ENCODE measurements around the gene CUL2. TPM values are rescaled to one million over a fixed set of nuclear protein-coding genes. Genes with fewer than 3 reads are reported as not detected.
A peak's percentile ranks its signal among the peaks of the same experiment; 100 is the strongest.

The CUL2 gene
- total and polyA plus RNA-seq, 8 donors = 2.3 to 31.9 (median 9.2) TPM

DNA sequence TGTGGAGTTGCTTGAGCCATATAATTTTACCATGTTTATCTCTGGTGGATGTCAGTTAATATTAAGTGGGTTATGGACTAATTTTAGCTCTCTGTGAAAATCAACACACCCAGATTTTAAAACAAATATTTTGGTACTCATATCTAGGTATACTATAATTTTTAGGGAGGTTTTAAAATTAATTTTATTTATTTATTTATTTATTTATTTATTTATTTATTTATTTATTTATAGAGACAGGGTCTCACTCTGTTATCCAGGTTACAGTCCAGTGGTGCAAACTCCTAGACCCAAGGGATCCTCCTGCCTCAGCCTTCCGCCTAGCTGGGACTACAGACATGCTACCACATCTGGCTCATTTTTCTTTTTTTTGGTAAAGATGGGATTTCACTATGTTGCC lies 29.2 kb upstream of the CUL2 start:
- no peaks in the 10 kb centered on the region for H3K4me1 ChIP-seq
- no peaks in the 10 kb centered on the region for H3K27me3 ChIP-seq
- no peaks in the 10 kb centered on the region for H3K9me3 ChIP-seq
- intact Hi-C loops (cut with DNase I; ENCODE audit: low total_unique reads) = no loop called here
- TF ChIP-seq, protein P1, sequence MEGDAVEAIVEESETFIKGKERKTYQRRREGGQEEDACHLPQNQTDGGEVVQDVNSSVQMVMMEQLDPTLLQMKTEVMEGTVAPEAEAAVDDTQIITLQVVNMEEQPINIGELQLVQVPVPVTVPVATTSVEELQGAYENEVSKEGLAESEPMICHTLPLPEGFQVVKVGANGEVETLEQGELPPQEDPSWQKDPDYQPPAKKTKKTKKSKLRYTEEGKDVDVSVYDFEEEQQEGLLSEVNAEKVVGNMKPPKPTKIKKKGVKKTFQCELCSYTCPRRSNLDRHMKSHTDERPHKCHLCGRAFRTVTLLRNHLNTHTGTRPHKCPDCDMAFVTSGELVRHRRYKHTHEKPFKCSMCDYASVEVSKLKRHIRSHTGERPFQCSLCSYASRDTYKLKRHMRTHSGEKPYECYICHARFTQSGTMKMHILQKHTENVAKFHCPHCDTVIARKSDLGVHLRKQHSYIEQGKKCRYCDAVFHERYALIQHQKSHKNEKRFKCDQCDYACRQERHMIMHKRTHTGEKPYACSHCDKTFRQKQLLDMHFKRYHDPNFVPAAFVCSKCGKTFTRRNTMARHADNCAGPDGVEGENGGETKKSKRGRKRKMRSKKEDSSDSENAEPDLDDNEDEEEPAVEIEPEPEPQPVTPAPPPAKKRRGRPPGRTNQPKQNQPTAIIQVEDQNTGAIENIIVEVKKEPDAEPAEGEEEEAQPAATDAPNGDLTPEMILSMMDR (IDR thresholded peaks at IDR 0.05) = no peak
- 93 to 100% (median 95%) methylated on average over 1 of the region's 1 CpG for WGBS, 5 donors
- DNase-seq = no peak
- H3K36me3 ChIP-seq = no peaks in the 10 kb centered on the region
- H3K4me3 ChIP-seq = no peak overlapping the region
- no peak overlapping the region for H3K27ac ChIP-seq

DNA sequence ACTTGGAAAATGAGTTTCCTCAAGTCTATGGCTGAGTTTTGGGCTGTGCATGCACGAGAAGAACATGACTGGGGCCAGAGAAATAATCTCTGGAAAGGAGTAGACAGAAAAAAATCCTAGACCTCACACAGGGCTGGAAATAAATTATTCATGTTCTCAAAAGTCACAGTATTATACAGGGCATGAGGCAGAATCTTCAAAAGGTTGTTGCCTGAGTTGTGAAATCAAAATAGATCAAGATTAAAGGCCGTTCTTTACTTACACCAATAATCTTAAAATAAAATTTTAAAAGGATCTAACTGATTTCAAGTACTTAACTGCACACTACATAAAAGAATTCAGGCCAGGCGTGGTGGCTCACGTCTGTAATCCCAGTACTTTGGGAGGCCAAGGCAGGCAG lies 22.4 kb upstream of the CUL2 start:
- TF ChIP-seq, protein P1 (IDR thresholded peaks at IDR 0.05) = no peak
- no peak for TF ChIP-seq EP300 (IDR thresholded peaks at IDR 0.05)
- no peak for TF ChIP-seq POLR2AphosphoS5 (IDR thresholded peaks at IDR 0.05)
- no peak for TF ChIP-seq POLR2A (IDR thresholded peaks at IDR 0.05)
- Histone ChIP-seq H3K27ac (no peak overlapping the region), H3K4me3 (no peak overlapping the region), H3K36me3 (no peaks in the 10 kb centered on the region), H3K27me3 (no peaks in the 10 kb centered on the region), H3K4me1 (no peaks in the 10 kb centered on the region), H3K9me3 (no peaks in the 10 kb centered on the region)
- no peak for DNase-seq
- WGBS, 5 donors = 73 to 82% (median 76%) methylated on average over 4 of the region's 4 CpGs
- intact Hi-C loops (cut with DNase I; ENCODE audit: low total_unique reads) = no loop called here

DNA sequence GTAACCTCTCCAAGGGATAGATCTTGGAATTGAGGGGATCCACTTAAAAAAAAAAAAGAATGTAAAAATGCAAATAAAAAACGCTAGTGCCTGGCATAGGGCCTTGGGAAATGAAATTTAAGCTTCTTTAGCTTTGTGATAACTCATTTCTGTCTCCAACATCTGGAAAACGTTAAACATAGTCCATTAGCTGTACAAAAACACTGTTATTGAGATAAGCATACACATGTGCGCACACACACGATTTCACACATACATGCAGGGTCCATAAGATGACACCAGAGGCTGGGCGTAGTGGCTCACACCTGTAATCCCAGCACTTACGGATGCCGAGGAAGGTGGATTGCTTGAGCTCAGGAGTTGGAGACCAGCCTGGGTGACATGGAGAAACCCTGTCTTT lies 13.7 kb upstream of the CUL2 start:
- Histone ChIP-seq H3K27me3 (no peaks in the 10 kb centered on the region), H3K36me3 (no peaks in the 10 kb centered on the region), H3K4me3 (no peak overlapping the region), H3K4me1 (no peaks in the 10 kb centered on the region), H3K9me3 (no peaks in the 10 kb centered on the region), H3K27ac (no peak overlapping the region)
- no peak for TF ChIP-seq POLR2A (IDR thresholded peaks at IDR 0.05)
- TF ChIP-seq, protein P1 (IDR thresholded peaks at IDR 0.05) = no peak
- TF ChIP-seq EP300 (IDR thresholded peaks at IDR 0.05) = no peak
- TF ChIP-seq POLR2AphosphoS5 (IDR thresholded peaks at IDR 0.05) = no peak
- DNase-seq = peak in 1 of 2 donors; percentile 45
- intact Hi-C loops (cut with DNase I; ENCODE audit: low total_unique reads) = no loop called here
- 52 to 69% (median 62%) methylated on average over 6 to 7 of the region's 7 CpGs for WGBS, 5 donors

DNA sequence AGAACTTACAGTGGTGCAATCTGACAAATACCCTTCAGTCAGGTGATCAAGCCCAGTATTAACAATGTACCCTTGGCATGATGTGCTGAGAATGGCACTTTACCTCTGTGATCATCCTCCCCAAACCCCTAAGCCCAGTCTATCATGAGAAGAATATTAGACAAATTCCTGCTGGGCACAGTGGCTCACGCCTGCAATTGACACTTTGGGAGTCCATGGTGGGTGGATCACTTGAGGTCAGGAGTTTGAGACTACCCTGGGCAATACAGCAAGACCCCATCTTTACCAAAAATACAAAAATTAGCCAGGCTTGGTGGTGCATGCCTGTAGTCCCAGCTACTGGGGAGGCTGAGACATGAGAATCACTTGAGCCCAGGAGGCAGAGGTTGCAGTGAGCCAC lies 7.4 kb upstream of the CUL2 start:
- Histone ChIP-seq H3K36me3 (no peaks in the 10 kb centered on the region), H3K9me3 (no peaks in the 10 kb centered on the region), H3K4me3 (no peak overlapping the region), H3K27ac (no peak overlapping the region), H3K27me3 (peaks cover 0 to 7% (median 0%) of the 10 kb centered on the region in 3 donors), H3K4me1 (peaks cover 0 to 4% (median 0%) of the 10 kb centered on the region in 4 donors)
- TF ChIP-seq POLR2A (IDR thresholded peaks at IDR 0.05) (no peak), POLR2AphosphoS5 (IDR thresholded peaks at IDR 0.05) (no peak), EP300 (IDR thresholded peaks at IDR 0.05) (no peak)
- TF ChIP-seq, protein P1 (IDR thresholded peaks at IDR 0.05) = no peak
- DNase-seq = no peak
- intact Hi-C loops (cut with DNase I; ENCODE audit: low total_unique reads) = no loop called here
- WGBS, 5 donors = 77 to 91% (median 86%) methylated on average over 1 of the region's 1 CpG
